Measurements from ENCODE around the gene EXTL1. TPM values are rescaled to one million over a fixed set of nuclear protein-coding genes. Genes with fewer than 3 reads are reported as not detected.

Gene EXTL1
- total RNA-seq, 2 donors from 2014 or later = 3.3 to 3.7 TPM

- no peak overlapping the region for H3K27ac ChIP-seq (ENCODE audit: low read depth, low read length)
- WGBS, 2 experiments (ENCODE audit: insufficient coverage in 1 of 2, insufficient read length in 1 of 2) = 85 to 88% methylated on average over 2 to 3 of the region's 3 CpGs
- Mint-ChIP-seq H3K4me3 (no peak overlapping the region), H3K9me3 (no peaks in the 10 kb centered on the region), H3K4me1 (peaks cover 25% of the 10 kb centered on the region), H3K27ac (no peak overlapping the region), H3K27me3 (ENCODE audit: insufficient read depth) (peaks cover 4% of the 10 kb centered on the region), H3K36me3 (ENCODE audit: low read depth) (no peaks in the 10 kb centered on the region)
- no peak for DNase-seq
- no peaks in the 10 kb centered on the region for H3K36me3 ChIP-seq (ENCODE audit: control insufficient read depth, insufficient read depth, low read length)
- TF ChIP-seq CTCF (conservative IDR thresholded peaks at IDR 0.05) = no peak
- no peaks in the 10 kb centered on the region for H3K9me3 ChIP-seq (ENCODE audit: control insufficient read depth, low read length)
- H3K9ac ChIP-seq (ENCODE audit: extremely low read depth, low read length, poor library complexity, severe bottlenecking) = no peak overlapping the region
- peaks cover 5% of the 10 kb centered on the region for H3K4me1 ChIP-seq (ENCODE audit: control insufficient read depth, insufficient read depth, low read length)
- no peaks in the 10 kb centered on the region for H3K27me3 ChIP-seq (ENCODE audit: control insufficient read depth, insufficient read depth, low read length, poor library complexity, severe bottlenecking)
- H3K4me3 ChIP-seq (ENCODE audit: low read length) = no peak overlapping the region
These were observed 43.0 kb downstream of the EXTL1 start for GRCh38 chr1:26064553-26064952.

GRCh38 chr1:26066160-26066559, 44.6 kb downstream of the EXTL1 start:
- peaks cover 5% of the 10 kb centered on the region for H3K4me1 ChIP-seq (ENCODE audit: control insufficient read depth, insufficient read depth, low read length)
- H3K27ac ChIP-seq (ENCODE audit: low read depth, low read length) = no peak overlapping the region
- no peaks in the 10 kb centered on the region for H3K27me3 ChIP-seq (ENCODE audit: control insufficient read depth, insufficient read depth, low read length, poor library complexity, severe bottlenecking)
- H3K36me3 ChIP-seq (ENCODE audit: control insufficient read depth, insufficient read depth, low read length) = no peaks in the 10 kb centered on the region
- Mint-ChIP-seq H3K9me3 (no peaks in the 10 kb centered on the region), H3K27ac (no peak overlapping the region), H3K27me3 (ENCODE audit: insufficient read depth) (no peaks in the 10 kb centered on the region), H3K36me3 (ENCODE audit: low read depth) (no peaks in the 10 kb centered on the region), H3K4me3 (no peak overlapping the region), H3K4me1 (peaks cover 20% of the 10 kb centered on the region)
- no peak overlapping the region for H3K4me3 ChIP-seq (ENCODE audit: low read length)
- WGBS, 2 experiments (ENCODE audit: insufficient coverage in 1 of 2, insufficient read length in 1 of 2) = 90 to 92% methylated on average over 13 to 15 of the region's 15 CpGs
- H3K9me3 ChIP-seq (ENCODE audit: control insufficient read depth, low read length) = no peaks in the 10 kb centered on the region
- no peak for DNase-seq
- no peak for TF ChIP-seq CTCF (conservative IDR thresholded peaks at IDR 0.05)
- no peak overlapping the region for H3K9ac ChIP-seq (ENCODE audit: extremely low read depth, low read length, poor library complexity, severe bottlenecking)

- H3K27me3 ChIP-seq (ENCODE audit: control insufficient read depth, insufficient read depth, low read length, poor library complexity, severe bottlenecking) = no peaks in the 10 kb centered on the region
- Mint-ChIP-seq H3K36me3 (ENCODE audit: low read depth) (no peaks in the 10 kb centered on the region), H3K4me3 (no peak overlapping the region), H3K27ac (peak overlapping the region; percentile 53), H3K4me1 (peaks cover 20% of the 10 kb centered on the region), H3K27me3 (ENCODE audit: insufficient read depth) (no peaks in the 10 kb centered on the region), H3K9me3 (no peaks in the 10 kb centered on the region)
- H3K4me1 ChIP-seq (ENCODE audit: control insufficient read depth, insufficient read depth, low read length) = peaks cover 5% of the 10 kb centered on the region
- no peak overlapping the region for H3K9ac ChIP-seq (ENCODE audit: extremely low read depth, low read length, poor library complexity, severe bottlenecking)
- peak; percentile 76 for DNase-seq
- H3K4me3 ChIP-seq (ENCODE audit: low read length) = no peak overlapping the region
- no peak overlapping the region for H3K27ac ChIP-seq (ENCODE audit: low read depth, low read length)
- no peak for TF ChIP-seq CTCF (conservative IDR thresholded peaks at IDR 0.05)
- no peaks in the 10 kb centered on the region for H3K9me3 ChIP-seq (ENCODE audit: control insufficient read depth, low read length)
- WGBS, 2 experiments (ENCODE audit: insufficient coverage in 1 of 2, insufficient read length in 1 of 2) = 56 to 75% methylated on average over 1 to 4 of the region's 4 CpGs
- no peaks in the 10 kb centered on the region for H3K36me3 ChIP-seq (ENCODE audit: control insufficient read depth, insufficient read depth, low read length)
These were observed 45.3 kb downstream of the EXTL1 start for GRCh38 chr1:26066857-26067256.

All from endodermal cell (in vitro differentiated cells).